ENCODE measurements around the gene KCNK1. TPM values are rescaled to one million over a fixed set of nuclear protein-coding genes. Genes with fewer than 3 reads are reported as not detected.
"Not testable (repeated sequence)": the region's sequence is repeated elsewhere in the genome, so short reads cannot be mapped to it uniquely, and the experiment has no call there.

KCNK1 gene
- total RNA-seq, 1 donor from 2014 or later = 0.37 TPM

- no peaks in the 10 kb centered on the region for H3K36me3 Mint-ChIP-seq (ENCODE audit: low read depth)
- DNase-seq (ENCODE audit: low spot score) = no peak
- no peak for TF ChIP-seq CTCF (IDR thresholded peaks at IDR 0.05)
Measured at GRCh38 chr1:233664804-233665574, 51.1 kb downstream of the KCNK1 start.

GRCh38 chr1:233665575-233666270 lies 51.8 kb downstream of the KCNK1 start:
- TF ChIP-seq CTCF (IDR thresholded peaks at IDR 0.05) = no peak
- no peaks in the 10 kb centered on the region for H3K36me3 Mint-ChIP-seq (ENCODE audit: low read depth)
- H3K27me3 Mint-ChIP-seq (ENCODE audit: low read depth) = no peaks in the 10 kb centered on the region
- DNase-seq (ENCODE audit: low spot score) = no peak
- no peak overlapping the region for H3K4me3 Mint-ChIP-seq (ENCODE audit: unreplicated experiment)
- H3K9me3 Mint-ChIP-seq (ENCODE audit: low read depth) = peaks cover 12% of the 10 kb centered on the region
- no peaks in the 10 kb centered on the region for H3K4me1 Mint-ChIP-seq (ENCODE audit: low read depth)
- no peak overlapping the region for H3K27ac Mint-ChIP-seq (ENCODE audit: unreplicated experiment)

More at GRCh38 chr1:233664804-233665574, 51.1 kb downstream of the KCNK1 start:
- Mint-ChIP-seq H3K4me3 (ENCODE audit: unreplicated experiment) (no peak overlapping the region), H3K27me3 (ENCODE audit: low read depth) (no peaks in the 10 kb centered on the region), H3K27ac (ENCODE audit: unreplicated experiment) (no peak overlapping the region), H3K9me3 (ENCODE audit: low read depth) (peaks cover 12% of the 10 kb centered on the region), H3K4me1 (ENCODE audit: low read depth) (no peaks in the 10 kb centered on the region)

- peaks cover 12% of the 10 kb centered on the region for H3K9me3 Mint-ChIP-seq (ENCODE audit: low read depth)
- H3K27ac Mint-ChIP-seq (ENCODE audit: unreplicated experiment) = no peak overlapping the region
- no peak overlapping the region for H3K4me3 Mint-ChIP-seq (ENCODE audit: unreplicated experiment)
- H3K36me3 Mint-ChIP-seq (ENCODE audit: low read depth) = no peaks in the 10 kb centered on the region
- H3K27me3 Mint-ChIP-seq (ENCODE audit: low read depth) = peaks cover 5% of the 10 kb centered on the region
- no peaks in the 10 kb centered on the region for H3K4me1 Mint-ChIP-seq (ENCODE audit: low read depth)
- no peak for DNase-seq (ENCODE audit: low spot score)
- TF ChIP-seq CTCF (IDR thresholded peaks at IDR 0.05) = no peak
Measured at GRCh38 chr1:233667741-233668140, 53.8 kb downstream of the KCNK1 start.

DNA sequence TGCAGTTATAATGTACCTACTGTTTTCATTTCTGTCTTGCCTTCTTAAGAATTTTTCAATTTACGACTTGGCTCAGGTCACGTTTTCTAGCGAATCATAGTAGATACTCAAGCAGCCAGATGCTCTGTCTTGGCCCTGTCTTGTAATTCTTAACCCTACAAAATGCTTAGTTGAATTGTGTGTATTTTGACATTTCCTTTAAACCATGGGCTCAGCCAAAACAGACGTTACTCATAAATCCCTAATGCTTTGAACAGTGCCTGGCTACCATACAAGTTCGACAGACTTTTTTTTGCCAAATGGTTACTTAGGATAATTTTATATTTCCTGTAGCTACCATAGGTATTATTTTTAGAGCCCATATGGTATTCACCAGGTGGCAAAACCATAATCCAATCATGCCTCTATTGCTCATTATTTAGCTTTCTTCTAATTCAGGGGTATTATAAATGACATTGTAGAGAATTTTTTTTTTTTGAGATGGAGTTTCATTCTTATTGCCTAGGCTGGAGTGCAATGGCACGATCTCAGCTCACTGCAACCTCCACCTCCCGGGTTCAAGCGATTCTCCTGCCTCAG lies 54.3 kb downstream of the KCNK1 start:
- DNase-seq (ENCODE audit: low spot score) = no peak
- no peaks in the 10 kb centered on the region for H3K4me1 Mint-ChIP-seq (ENCODE audit: low read depth)
- no peak for TF ChIP-seq CTCF (IDR thresholded peaks at IDR 0.05)
- H3K36me3 Mint-ChIP-seq (ENCODE audit: low read depth) = no peaks in the 10 kb centered on the region
- H3K27ac Mint-ChIP-seq (ENCODE audit: unreplicated experiment) = no peak overlapping the region
- peaks cover 12% of the 10 kb centered on the region for H3K9me3 Mint-ChIP-seq (ENCODE audit: low read depth)
- H3K27me3 Mint-ChIP-seq (ENCODE audit: low read depth) = peaks cover 5% of the 10 kb centered on the region
- H3K4me3 Mint-ChIP-seq (ENCODE audit: unreplicated experiment) = no peak overlapping the region

- H3K27me3 Mint-ChIP-seq (ENCODE audit: low read depth) = peaks cover 5% of the 10 kb centered on the region
- no peaks in the 10 kb centered on the region for H3K4me1 Mint-ChIP-seq (ENCODE audit: low read depth)
- H3K4me3 Mint-ChIP-seq (ENCODE audit: unreplicated experiment) = no peak overlapping the region
- no peak for TF ChIP-seq CTCF (IDR thresholded peaks at IDR 0.05)
- H3K36me3 Mint-ChIP-seq (ENCODE audit: low read depth) = no peaks in the 10 kb centered on the region
- H3K27ac Mint-ChIP-seq (ENCODE audit: unreplicated experiment) = no peak overlapping the region
- H3K9me3 Mint-ChIP-seq (ENCODE audit: low read depth) = peaks cover 12% of the 10 kb centered on the region
- DNase-seq (ENCODE audit: low spot score) = no peak
Measured at GRCh38 chr1:233668725-233669294, 54.9 kb downstream of the KCNK1 start.

DNA sequence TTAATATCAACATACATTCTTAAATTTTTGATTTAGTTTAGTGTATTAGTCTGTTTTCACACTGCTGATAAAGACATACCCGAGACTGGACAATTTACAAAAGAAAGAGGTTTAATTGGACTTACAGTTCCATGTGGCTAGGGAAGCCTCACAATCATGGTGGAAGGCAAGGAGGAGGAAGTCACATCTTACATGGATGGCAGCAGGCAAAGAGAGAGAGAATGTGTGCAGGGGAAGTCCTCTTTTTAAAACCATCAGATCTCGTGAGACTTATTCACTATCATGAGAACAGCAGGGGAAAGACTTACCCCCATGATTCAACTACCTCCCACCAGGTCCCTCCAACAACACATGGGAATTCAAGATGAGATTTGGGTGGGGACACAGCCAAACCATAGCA lies 56.5 kb downstream of the KCNK1 start:
- H3K9me3 Mint-ChIP-seq (ENCODE audit: low read depth); H3K27ac Mint-ChIP-seq (ENCODE audit: unreplicated experiment); H3K4me1 Mint-ChIP-seq (ENCODE audit: low read depth); H3K27me3 Mint-ChIP-seq (ENCODE audit: low read depth); H3K4me3 Mint-ChIP-seq (ENCODE audit: unreplicated experiment); DNase-seq (ENCODE audit: low spot score); H3K36me3 Mint-ChIP-seq (ENCODE audit: low read depth): not testable (repeated sequence)
